GM12891 (cell line): ENCODE measurements around the gene MRPL55.
A peak's percentile ranks its signal among the peaks of the same experiment; 100 is the strongest.

ENCODE experiments used
- PAX5 ChIP-seq: IDR thresholded peaks from 2 replicates; pipeline ENCODE4 v1.6.1; 2011; ENCODE audit warnings: low read length, moderate library complexity, mild to moderate bottlenecking; ENCODE audit not compliant: insufficient read depth, severe bottlenecking
- POLR2A ChIP-seq: IDR thresholded peaks from 2 replicates; pipeline ENCODE4 v1.6.1; 2011; ENCODE audit warnings: low read depth, low read length, control low read depth
- POLR2AphosphoS5 ChIP-seq: IDR thresholded peaks from 2 replicates; pipeline ENCODE4 v1.6.1; 2011; ENCODE audit warnings: low read depth, low read length, control low read depth
- TAF1 ChIP-seq: IDR thresholded peaks from 2 replicates; pipeline ENCODE4 v1.6.1; 2011; ENCODE audit warnings: low read depth, low read length, control low read depth

- peak; percentile 70; the same call in 1 of the 2 replicates for TF ChIP-seq TAF1
- TF ChIP-seq PAX5: no peak
- TF ChIP-seq POLR2AphosphoS5: peak; percentile 87
- TF ChIP-seq POLR2A: peak; percentile 85
Observed at GRCh38 chr1:228109073-228109961, at the start of gene MRPL55.
